NCI-H2029 (cell line): ENCODE measurements around the gene EMP1.
"Not testable (repeated sequence)": the region's sequence is repeated elsewhere in the genome, so short reads cannot be mapped to it uniquely, and the experiment has no call there.

Source experiments
- DNase-seq: peaks from one replicate; lab custom pipeline; 2025; lab: John Stamatoyannopoulos, UW

The EMP1 gene

DNA sequence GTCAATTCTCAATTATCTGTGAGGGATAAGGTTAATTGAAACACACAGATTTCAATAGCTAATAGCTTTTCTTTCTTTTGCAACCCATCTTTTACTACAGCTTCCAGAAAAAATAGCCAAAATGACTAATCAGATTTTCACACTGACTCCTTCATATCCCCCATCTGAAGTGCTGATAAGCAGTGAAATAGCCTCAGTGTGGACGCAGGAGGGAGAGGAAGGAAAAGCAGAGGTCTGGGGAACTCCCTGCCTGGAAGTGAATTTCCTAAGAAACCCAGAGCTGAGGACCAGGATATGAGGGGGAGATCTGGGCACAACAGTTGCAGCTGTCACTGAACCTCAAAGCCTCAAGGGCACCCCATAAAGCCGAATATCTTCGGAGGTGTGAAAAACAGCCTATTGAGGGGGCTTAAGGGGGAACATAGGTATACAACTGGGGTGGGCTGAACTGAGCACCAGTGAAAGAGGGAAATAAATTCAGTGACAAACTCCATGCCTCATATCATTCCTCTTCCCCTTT is 60.9 kb downstream of the EMP1 start:
- DNase-seq = no peak

DNA sequence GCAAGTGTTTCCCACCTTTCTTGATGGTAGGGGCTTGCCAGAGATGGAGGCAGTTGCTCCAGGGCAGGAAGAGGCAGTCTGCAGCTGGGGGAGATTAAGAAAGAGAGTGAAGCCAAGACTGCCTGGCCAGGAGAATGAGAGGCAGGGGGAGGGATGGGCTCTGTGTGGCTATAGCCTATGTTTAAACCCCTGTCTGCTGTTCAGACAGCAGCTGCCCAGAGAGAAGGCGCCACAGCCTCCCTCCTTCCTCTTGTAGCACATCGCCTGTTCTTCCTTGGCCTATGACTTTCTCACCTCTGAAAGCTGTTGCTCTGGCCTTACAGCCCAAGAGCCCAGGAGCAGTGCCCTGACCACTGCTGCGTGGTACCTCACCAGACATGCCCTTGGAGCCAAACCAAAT is 61.7 kb downstream of the EMP1 start:
- DNase-seq = no peak

DNA sequence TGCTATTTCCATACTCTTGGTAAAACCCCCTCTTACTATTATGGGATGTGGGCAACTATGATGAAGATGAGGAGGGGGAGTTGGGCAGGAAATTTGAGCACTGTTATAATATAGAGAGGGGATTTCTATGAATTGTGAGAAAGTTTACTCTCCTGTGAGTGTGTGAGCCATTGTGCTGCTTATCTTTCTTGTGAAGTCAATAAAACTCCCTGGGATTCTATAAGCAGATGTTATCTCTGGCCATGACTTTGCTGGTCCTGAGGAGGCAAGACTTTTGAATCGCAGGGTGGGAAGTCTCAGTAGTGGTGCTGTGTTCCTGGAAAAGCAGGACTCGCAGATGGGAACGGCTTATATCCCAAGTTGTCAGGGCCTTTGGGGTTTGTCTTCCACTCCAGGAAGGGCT is 62.2 kb downstream of the EMP1 start:
- DNase-seq = no peak

DNA sequence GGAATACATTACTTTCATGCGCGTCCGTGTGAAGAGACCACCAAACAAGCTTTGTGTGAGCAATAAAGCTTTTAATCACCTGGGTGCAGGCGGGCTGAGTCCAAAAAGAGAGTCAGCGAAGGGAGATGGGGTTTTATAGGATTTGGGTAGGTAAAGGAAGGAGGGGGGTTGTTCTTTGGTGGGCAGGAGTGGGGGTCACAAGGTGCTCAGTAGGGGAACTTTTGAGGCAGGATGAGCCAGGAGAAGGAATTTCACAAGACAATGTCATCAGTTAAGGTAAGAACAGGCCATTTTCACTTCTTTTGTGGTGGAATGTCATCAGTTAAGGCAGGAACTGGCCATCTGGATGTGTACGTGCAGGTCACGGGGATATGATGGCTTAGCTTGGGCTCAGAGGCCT is 63.1 kb downstream of the EMP1 start:
- DNase-seq = not testable (repeated sequence)

DNA sequence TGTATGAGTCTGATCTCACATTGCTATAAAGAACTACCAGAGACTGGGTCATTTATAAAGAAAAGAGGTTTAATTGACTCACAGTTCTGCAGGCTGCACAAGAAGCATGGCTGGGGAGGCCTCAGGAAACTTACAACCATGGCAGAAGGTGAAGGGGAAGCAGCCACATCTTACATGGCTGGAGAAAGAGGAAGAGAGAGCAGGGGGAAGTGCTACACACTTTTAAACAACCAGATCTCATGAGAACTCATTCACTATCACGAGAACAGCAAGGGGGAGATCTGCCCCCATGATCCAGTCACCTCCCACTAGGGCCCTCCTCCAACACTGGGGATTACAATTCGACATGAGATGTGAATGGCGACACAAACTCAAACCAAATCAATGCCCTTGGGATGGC is 71.3 kb downstream of the EMP1 start:
- not testable (repeated sequence) for DNase-seq

DNA sequence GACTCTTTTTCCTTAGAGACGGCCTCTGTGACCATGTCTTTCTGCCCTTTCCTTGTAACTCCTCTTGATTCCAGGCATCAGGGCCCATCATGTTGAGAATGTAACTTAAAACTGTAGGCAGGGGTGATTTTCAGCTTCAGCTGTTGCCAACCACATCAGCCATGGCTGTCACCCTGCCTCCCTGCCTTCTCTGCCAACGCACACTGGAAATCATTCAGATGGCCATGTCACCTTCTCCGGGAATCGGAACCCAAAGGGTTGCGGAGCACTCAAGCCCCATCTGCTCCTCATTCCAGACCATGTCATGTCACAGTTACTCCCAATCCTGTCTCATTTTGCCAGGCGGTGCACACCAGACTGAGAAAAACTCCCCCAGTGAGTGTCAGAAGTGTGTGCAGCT is 72.1 kb downstream of the EMP1 start:
- no peak for DNase-seq
